Gastroesophageal sphincter (tissue), 3 donors: ENCODE measurements around the gene HCFC1.

Source experiments
- POLR2AphosphoS5 ChIP-seq: sonication (generic); formaldehyde crosslinking; IDR thresholded peaks from one replicate; pipeline ENCODE4 v1.6.1; 2017; ENCODE audit warnings: antibody characterized with exemption
- TF ChIP-seq, protein P1 (sequence below), 4 experiments: fragments of 200-600 bp in 2 of 4; fragments of 450-650 bp in 2 of 4; sonication (generic) in 1 of 4; IDR thresholded peaks; one replicate each; pipeline ENCODE4 v1.5.1; 2017 to 2019; ENCODE audit warnings: antibody characterized with exemption in 4 of 4, mild to moderate bottlenecking in 2 of 4, moderate library complexity in 2 of 4

- TF ChIP-seq, protein P1, sequence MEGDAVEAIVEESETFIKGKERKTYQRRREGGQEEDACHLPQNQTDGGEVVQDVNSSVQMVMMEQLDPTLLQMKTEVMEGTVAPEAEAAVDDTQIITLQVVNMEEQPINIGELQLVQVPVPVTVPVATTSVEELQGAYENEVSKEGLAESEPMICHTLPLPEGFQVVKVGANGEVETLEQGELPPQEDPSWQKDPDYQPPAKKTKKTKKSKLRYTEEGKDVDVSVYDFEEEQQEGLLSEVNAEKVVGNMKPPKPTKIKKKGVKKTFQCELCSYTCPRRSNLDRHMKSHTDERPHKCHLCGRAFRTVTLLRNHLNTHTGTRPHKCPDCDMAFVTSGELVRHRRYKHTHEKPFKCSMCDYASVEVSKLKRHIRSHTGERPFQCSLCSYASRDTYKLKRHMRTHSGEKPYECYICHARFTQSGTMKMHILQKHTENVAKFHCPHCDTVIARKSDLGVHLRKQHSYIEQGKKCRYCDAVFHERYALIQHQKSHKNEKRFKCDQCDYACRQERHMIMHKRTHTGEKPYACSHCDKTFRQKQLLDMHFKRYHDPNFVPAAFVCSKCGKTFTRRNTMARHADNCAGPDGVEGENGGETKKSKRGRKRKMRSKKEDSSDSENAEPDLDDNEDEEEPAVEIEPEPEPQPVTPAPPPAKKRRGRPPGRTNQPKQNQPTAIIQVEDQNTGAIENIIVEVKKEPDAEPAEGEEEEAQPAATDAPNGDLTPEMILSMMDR (IDR thresholded peaks at IDR 0.05) = no peak
- no peak for TF ChIP-seq POLR2AphosphoS5
These were observed 42.8 kb downstream of the HCFC1 start for GRCh38 chrX:153928846-153929245.
